GM19239 (cell line): ENCODE data around the gene WDFY1.

Experiments used
- DNase-seq: peaks from one replicate; pipeline ENCODE4 v3.0.0; 2011; ENCODE audit warnings: low spot score; ENCODE audit not compliant: insufficient read length
- FAIRE-seq: peaks from 2 replicates; lab custom pipeline; 2011; peaks lifted over from hg19 to GRCh38; lab: Jason Lieb, UNC

WDFY1 gene

DNA sequence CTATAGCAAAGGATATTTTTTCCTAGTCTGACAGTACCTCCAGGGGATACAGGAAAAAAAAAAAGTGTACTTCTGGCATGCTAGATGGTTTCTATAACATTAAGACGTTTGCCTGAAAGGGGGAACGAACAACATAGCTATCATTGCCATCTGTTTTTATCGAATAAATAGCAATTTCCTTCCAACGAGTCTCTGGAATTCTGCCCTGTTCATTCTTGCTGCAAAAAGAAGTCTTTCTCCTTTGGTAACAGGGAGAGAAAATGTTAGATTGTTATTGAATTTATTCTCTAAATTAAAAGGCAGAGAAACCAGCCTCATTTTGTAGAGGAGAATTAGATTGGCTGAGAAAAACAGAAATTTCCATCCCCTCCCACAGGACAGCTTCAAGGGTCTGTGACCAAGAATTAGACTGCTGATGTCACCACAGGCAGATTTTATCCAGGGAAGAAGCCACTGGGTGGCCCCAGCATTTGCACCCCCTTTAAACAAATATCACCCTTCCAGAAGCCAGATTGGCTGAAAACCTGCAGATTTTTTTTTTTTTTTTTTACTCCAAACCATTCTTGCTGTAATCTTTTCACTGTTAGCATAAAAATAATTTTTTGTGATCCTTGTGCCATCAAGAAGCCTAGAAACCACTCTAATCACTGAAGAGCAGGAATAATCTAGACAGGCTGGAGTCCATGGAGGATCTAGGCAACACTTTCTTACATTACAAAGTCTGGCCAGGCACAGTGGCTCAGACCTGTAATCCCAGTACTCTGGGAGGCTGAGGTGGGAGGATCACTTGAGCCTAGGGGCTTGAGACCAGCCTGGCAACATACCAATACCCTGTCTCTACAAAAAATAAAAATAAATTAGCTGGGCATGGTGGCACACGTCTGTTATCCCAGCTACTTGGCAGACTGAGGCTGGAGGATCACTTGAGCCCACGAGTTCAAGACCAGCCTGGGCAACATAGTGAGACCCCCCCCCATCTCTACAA is 12.0 kb downstream of the WDFY1 start:
- DNase-seq: no peak
- no peak for FAIRE-seq

- FAIRE-seq: no peak
- DNase-seq: no peak
Observed at GRCh38 chr2:223930103-223930976, 14.8 kb downstream of the WDFY1 start.

- DNase-seq: no peak
- peak; percentile 52 for FAIRE-seq
Observed at GRCh38 chr2:223929571-223930102, 15.5 kb downstream of the WDFY1 start.

DNA sequence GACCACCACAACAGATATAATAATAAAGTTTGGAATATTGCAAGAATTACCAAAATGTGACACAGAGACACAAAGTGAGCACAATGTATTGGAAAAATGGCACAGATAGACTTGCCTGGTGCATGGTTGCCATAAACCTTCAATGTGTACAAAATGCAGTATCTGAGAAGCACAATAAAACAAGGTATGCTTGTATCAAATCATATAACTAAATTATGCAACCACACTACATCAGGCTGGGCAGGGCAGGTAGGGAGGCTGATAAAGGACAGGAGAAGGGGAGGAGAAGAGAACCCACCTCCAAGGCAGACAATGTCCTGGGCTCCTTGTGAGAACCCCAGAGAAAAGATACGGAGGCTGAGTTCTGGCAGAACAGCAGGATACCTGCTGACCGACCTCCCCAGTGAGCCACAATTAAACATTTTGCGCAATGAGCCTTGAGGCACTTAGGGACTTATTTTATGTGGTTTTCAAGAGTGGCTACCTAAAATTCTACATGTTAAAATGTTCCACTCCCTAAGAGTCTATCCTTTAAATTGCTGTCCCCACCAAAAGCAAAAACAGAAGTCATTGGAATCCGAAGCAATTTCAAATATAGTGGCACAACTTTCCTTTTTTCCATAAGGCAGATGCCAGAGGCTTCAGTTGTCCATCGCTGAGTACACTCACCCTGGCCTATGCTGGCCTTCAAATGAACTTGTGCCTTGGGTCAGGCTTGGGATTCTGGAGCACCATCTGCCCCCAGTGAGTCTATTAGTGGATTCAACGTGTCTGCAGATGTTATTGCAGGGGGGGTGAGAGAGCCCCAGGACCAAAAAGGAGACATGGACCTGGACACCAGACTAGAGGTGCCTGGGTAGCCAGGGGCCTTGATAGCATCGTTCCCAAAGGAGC is 16.8 kb downstream of the WDFY1 start:
- no peak for DNase-seq
- no peak for FAIRE-seq

DNA sequence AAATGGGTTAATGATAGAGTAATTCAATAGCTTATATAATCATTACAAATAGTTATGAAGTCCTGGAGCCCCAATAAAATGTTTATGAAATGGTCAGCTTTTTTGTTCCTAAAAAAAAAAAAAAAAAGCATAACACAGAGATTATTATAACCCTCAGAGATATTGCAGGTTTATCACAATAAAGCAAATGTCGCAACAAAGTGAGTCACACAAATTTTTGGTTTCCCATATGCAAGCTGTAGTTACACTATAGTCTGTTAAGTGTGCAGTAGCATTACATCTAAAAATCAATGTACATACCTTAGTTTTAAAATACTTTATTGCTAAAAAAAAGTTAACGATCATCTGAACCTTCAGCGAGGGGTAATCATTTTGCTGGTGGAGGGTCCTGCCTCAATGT is 20.0 kb downstream of the WDFY1 start:
- FAIRE-seq (no peak), DNase-seq (no peak)

DNA sequence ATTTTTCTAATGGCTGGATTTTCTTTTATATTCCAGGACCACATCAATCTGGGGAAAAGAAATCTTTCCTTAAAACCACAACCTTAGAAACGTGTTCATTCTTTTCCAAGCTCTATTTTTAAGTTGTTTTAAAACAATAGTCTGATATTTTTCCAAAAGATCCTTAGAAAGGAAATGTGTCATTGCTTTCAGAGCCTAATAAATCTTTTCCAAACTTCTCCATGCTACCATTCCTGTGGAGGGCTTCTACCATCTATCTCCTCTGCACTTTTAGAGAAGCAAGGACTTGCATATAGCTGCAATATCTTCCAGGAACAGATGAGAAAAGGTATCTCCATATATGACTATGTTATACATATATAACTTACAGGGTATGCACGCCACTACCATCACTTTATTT is 21.2 kb downstream of the WDFY1 start:
- FAIRE-seq (no peak), DNase-seq (no peak)

GRCh38 chr2:223922308-223922707 is 22.8 kb downstream of the WDFY1 start:
- DNase-seq (no peak), FAIRE-seq (no peak)

DNA sequence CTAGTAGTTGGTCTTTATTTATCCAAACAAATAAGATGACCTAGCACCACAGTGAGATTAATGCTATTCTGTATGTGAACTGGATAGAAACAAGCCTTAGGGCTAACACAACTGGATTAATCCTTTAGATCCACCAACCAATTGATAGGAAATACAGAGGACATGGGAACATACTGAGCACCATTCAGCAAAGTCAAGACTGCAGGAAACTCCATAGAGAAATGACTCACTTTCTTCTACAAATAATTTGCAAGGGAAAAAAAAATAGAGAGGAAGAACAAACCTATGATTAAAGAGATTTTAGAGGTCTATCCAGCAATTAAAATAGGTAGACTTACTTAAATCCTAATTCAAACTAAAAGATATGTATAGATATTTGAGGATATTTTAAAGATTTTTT is 23.9 kb downstream of the WDFY1 start:
- no peak for FAIRE-seq
- DNase-seq: no peak

GRCh38 chr2:223920109-223920508 is 25.0 kb downstream of the WDFY1 start:
- FAIRE-seq (no peak), DNase-seq (no peak)

DNA sequence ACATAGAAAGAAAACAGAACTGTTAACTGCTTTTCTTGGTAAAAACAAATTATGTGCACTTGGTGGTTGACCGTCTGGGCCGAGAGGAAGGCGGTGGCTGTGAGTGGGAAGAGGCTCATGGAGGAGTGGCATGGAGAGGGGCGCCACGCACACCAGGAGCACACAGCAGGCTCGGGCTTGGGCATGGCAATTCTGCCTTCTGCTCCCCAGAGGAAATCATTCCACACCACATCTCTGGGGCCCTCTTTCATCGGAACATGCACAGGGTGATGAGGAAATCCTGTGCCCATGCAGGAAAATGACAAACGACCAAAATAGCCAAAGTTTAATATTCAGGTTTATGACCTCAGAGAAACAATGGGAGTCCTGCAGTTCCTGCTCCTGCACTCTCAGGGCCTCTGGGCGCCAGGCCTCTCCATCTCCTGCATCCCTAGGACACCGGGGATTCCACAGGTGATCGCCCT is 26.4 kb downstream of the WDFY1 start:
- no peak for FAIRE-seq

GRCh38 chr2:223916181-223916920 is 28.8 kb downstream of the WDFY1 start:
- no peak for FAIRE-seq
- DNase-seq: no peak

More for the DNA sequence above, 26.4 kb downstream of the WDFY1 start:
- DNase-seq: no peak

- DNase-seq (no peak), FAIRE-seq (no peak)
Observed at GRCh38 chr2:223915071-223915470, 30.1 kb downstream of the WDFY1 start.

- DNase-seq: no peak
- no peak for FAIRE-seq
Observed at GRCh38 chr2:223914324-223914723, 30.8 kb downstream of the WDFY1 start.

DNA sequence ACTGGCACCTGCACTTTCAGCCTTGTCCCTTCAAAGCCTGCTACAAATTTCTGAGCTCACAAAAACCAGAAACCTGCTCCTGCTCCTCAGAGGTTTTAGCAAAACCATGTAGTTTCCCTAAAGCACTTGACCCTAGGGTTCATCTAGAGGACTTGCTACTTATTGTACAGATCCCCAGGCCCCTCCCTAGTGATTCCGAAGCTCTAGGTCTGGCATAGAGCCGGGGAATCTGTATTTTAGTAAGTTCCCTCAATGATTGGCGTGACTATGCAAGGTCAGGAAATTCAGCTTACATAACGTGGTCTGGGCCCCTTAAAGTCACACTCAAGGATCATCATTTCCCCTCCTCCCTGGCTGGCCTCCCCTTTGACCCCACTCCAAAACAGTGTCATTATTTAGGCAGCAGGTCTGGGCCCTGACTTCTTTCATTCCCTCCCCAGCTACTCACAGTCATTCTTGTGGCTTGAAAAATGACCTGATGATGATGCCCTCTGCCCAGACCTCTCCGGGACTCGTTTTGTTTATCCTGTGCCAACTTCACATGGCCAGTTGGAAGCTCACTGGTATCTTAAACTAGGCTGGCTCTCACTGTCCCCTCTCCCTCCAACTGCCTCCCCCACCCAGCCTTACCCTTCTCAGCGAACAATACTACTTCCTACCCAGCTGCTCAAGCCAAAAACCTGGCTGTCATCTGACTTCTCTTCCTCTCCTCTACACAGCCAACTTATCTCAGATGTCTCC is 36.0 kb downstream of the WDFY1 start:
- no peak for FAIRE-seq
- DNase-seq: no peak

GRCh38 chr2:223908304-223908998 is 36.7 kb downstream of the WDFY1 start:
- no peak for DNase-seq
- no peak for FAIRE-seq

DNA sequence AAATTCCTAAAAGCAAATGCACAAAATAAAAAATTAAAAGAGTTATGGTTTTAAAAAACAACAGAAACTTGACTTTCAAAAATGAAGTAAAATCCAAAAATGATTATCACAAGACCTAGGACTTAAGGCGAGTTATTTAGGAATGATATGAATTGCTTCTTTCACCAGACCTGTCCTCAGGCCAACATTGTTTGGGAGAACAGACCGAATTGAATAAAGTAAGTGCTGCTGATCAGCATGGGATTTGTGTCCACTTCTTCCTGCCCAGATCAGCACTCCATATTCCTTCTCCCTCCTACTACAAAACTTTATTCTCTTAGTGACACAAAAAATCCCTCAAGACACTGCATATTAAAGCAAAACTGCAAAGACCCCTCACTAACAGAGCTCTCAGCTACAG is 39.1 kb downstream of the WDFY1 start:
- FAIRE-seq (no peak), DNase-seq (no peak)

DNA sequence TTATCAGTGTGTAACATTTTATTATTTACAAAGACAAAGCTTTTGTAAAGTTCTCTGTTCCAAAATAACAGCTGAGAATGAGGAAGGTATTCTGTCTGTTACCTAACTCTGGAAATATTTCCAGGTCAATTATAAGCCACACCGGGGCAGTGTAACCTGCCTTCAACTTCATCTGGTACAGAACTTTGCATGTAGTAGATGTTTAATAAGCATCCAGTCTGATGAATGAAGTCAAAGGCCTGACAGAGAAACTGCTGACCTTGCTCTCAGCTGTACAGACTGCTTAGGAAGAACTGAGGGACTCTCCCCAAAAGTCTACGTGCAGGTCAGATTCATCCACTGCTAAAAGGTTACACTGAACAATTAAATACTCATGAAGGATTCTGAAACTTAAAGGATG is 43.3 kb downstream of the WDFY1 start:
- DNase-seq: no peak
- FAIRE-seq: no peak

DNA sequence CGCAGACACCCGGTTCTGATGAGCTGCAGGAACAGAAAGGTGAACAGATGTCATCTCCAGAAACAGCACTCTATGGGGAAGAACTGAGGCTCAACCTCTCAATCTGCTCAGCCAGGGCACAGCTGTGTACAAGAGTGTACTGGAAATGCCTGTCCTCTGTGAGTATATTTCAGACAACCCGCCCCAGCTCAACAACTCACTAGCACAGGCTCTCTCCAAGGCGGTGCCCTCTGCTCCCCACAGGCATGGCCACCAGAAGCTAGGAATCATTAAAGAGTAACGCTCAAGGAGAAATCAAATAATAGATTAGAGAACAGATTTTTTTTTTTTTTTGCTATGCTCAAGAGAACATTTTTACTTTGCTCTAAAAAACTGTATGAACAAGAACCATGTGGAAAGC is 43.8 kb downstream of the WDFY1 start:
- FAIRE-seq (no peak), DNase-seq (no peak)
